Measurements from ENCODE around the gene FGF12. TPM values are rescaled to one million over a fixed set of nuclear protein-coding genes. Genes with fewer than 3 reads are reported as not detected.

FGF12 gene
- total RNA-seq, 1 experiment from 2014 or later = 0.07 TPM

DNA sequence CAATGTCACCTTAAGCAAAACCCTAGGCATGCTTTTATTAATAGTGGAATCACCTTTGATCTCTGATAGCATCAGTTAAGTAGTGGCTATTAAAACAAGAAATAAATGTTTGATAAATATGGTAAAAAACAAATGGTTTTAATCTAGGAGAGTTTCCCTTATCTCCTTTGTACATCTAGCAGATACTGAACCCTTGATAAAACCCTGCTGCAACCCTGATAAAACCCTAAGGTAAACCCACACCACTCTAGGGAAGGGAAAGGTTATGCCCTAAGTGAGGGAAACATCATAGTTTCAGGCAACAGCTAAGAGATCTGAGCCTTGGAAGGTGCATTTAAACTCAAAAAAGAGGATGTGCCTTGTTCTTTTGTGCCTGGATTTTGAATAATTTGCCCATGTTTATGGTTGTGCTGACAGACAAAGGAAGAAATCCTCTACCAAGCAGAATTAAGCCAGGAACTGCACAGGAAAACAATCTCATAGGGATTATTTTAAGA is 309.7 kb downstream of the FGF12 start:
- Histone ChIP-seq H2AFZ (ENCODE audit: low read depth, low read length, poor library complexity, severe bottlenecking) (no peak overlapping the region), H3K9me2 (ENCODE audit: insufficient read depth) (no peaks in the 10 kb centered on the region), H3K79me2 (ENCODE audit: insufficient read depth, low read length) (no peaks in the 10 kb centered on the region), H3K36me3 (ENCODE audit: control insufficient read depth in 1 of 2, insufficient read depth in 2 of 2, low read length in 2 of 2) (no peaks in the 10 kb centered on the region), H3K4me1 (ENCODE audit: control insufficient read depth in 1 of 2, insufficient read depth in 2 of 2, low read length in 2 of 2) (no peaks in the 10 kb centered on the region), H3K27ac (ENCODE audit: low read depth, low read length) (no peak overlapping the region), H3K9me3 (ENCODE audit: control insufficient read depth in 1 of 2, insufficient read depth in 1 of 2, low read depth in 1 of 2, low read length in 2 of 2) (no peaks in the 10 kb centered on the region), H4K20me1 (ENCODE audit: insufficient read depth) (no peaks in the 10 kb centered on the region), H3K27me3 (ENCODE audit: insufficient read depth, low read length) (peaks cover 15% of the 10 kb centered on the region; the same call in 1 of the 2 replicates), H3K4me2 (ENCODE audit: low read length) (no peak overlapping the region), H3K4me3 (replicated peaks in 1 of 2; ENCODE audit: low read depth in 1 of 2, low read length in 2 of 2) (no peak overlapping the region), H3K9ac (ENCODE audit: low read length) (no peak overlapping the region)
- TF ChIP-seq CEBPB (IDR thresholded peaks at IDR 0.05; ENCODE audit: low read depth) (no peak), SP1 (IDR thresholded peaks at IDR 0.05; ENCODE audit: low read depth) (no peak), TCF7L2 (IDR thresholded peaks at IDR 0.05; ENCODE audit: borderline replicate concordance, extremely low read depth, insufficient read depth, insufficient read length) (no peak), POLR2A (IDR thresholded peaks at IDR 0.05; ENCODE audit: borderline replicate concordance, extremely low read depth, insufficient read depth, insufficient read length) (no peak), CBX3 (IDR thresholded peaks at IDR 0.05; ENCODE audit: low read depth) (no peak), FOSL1 (IDR thresholded peaks at IDR 0.05; ENCODE audit: low read depth) (no peak), YY1 (IDR thresholded peaks at IDR 0.05; ENCODE audit: extremely low read depth, insufficient replicate concordance, low read depth, low read length) (no peak), SRF (IDR thresholded peaks at IDR 0.05; ENCODE audit: low read depth) (no peak), EZH2 (IDR thresholded peaks at IDR 0.05) (no peak), EZH2phosphoT487 (IDR thresholded peaks at IDR 0.05; ENCODE audit: borderline replicate concordance) (no peak), POLR2AphosphoS5 (IDR thresholded peaks at IDR 0.05; ENCODE audit: low read depth, low read length) (no peak), SIN3A (IDR thresholded peaks at IDR 0.05; ENCODE audit: low read depth) (no peak), EGR1 (IDR thresholded peaks at IDR 0.05; ENCODE audit: low read depth) (no peak)
- TF ChIP-seq, protein P1, sequence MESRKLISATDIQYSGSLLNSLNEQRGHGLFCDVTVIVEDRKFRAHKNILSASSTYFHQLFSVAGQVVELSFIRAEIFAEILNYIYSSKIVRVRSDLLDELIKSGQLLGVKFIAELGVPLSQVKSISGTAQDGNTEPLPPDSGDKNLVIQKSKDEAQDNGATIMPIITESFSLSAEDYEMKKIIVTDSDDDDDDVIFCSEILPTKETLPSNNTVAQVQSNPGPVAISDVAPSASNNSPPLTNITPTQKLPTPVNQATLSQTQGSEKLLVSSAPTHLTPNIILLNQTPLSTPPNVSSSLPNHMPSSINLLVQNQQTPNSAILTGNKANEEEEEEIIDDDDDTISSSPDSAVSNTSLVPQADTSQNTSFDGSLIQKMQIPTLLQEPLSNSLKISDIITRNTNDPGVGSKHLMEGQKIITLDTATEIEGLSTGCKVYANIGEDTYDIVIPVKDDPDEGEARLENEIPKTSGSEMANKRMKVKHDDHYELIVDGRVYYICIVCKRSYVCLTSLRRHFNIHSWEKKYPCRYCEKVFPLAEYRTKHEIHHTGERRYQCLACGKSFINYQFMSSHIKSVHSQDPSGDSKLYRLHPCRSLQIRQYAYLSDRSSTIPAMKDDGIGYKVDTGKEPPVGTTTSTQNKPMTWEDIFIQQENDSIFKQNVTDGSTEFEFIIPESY (IDR thresholded peaks at IDR 0.05; ENCODE audit: extremely low read depth, insufficient replicate concordance, low read length) = no peak
- TF ChIP-seq, protein P2, sequence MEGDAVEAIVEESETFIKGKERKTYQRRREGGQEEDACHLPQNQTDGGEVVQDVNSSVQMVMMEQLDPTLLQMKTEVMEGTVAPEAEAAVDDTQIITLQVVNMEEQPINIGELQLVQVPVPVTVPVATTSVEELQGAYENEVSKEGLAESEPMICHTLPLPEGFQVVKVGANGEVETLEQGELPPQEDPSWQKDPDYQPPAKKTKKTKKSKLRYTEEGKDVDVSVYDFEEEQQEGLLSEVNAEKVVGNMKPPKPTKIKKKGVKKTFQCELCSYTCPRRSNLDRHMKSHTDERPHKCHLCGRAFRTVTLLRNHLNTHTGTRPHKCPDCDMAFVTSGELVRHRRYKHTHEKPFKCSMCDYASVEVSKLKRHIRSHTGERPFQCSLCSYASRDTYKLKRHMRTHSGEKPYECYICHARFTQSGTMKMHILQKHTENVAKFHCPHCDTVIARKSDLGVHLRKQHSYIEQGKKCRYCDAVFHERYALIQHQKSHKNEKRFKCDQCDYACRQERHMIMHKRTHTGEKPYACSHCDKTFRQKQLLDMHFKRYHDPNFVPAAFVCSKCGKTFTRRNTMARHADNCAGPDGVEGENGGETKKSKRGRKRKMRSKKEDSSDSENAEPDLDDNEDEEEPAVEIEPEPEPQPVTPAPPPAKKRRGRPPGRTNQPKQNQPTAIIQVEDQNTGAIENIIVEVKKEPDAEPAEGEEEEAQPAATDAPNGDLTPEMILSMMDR (IDR thresholded peaks at IDR 0.05 in 2 of 3, conservative IDR thresholded peaks at IDR 0.05 in 1 of 3; ENCODE audit: borderline replicate concordance in 1 of 3, insufficient read depth in 1 of 3, low read depth in 2 of 3, low read length in 2 of 3) = no peak
- TF ChIP-seq, protein P3, sequence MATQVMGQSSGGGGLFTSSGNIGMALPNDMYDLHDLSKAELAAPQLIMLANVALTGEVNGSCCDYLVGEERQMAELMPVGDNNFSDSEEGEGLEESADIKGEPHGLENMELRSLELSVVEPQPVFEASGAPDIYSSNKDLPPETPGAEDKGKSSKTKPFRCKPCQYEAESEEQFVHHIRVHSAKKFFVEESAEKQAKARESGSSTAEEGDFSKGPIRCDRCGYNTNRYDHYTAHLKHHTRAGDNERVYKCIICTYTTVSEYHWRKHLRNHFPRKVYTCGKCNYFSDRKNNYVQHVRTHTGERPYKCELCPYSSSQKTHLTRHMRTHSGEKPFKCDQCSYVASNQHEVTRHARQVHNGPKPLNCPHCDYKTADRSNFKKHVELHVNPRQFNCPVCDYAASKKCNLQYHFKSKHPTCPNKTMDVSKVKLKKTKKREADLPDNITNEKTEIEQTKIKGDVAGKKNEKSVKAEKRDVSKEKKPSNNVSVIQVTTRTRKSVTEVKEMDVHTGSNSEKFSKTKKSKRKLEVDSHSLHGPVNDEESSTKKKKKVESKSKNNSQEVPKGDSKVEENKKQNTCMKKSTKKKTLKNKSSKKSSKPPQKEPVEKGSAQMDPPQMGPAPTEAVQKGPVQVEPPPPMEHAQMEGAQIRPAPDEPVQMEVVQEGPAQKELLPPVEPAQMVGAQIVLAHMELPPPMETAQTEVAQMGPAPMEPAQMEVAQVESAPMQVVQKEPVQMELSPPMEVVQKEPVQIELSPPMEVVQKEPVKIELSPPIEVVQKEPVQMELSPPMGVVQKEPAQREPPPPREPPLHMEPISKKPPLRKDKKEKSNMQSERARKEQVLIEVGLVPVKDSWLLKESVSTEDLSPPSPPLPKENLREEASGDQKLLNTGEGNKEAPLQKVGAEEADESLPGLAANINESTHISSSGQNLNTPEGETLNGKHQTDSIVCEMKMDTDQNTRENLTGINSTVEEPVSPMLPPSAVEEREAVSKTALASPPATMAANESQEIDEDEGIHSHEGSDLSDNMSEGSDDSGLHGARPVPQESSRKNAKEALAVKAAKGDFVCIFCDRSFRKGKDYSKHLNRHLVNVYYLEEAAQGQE (IDR thresholded peaks at IDR 0.05; ENCODE audit: low read depth) = no peak
- TF ChIP-seq, protein P4, sequence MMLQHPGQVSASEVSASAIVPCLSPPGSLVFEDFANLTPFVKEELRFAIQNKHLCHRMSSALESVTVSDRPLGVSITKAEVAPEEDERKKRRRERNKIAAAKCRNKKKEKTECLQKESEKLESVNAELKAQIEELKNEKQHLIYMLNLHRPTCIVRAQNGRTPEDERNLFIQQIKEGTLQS (IDR thresholded peaks at IDR 0.05) = no peak
- ChIA-PET RAD21 (ENCODE audit: low non-redundant PET in 1 of 2, low total read pairs in 2 of 2, uncharacterized antibody in 2 of 2, unreplicated experiment in 2 of 2) (no interaction called here), CTCF (no interaction called here), POLR2A (no interaction called here)
- no TSS peak for BruUV-seq (replicated peaks)
- intact Hi-C loops (cut with micrococcal nuclease) = no loop called here
- ATAC-seq (no peak), DNase-seq (ENCODE audit: low read depth, low spot score) (no peak)
